Hematopoietic multipotent progenitor cell treated with erythropoietin and hydrocortisone succinate and interleukin-3 and kit ligand, for 8 days (in vitro differentiated cells): Measurements from ENCODE around the gene ELL.
A peak's percentile ranks its signal among the peaks of the same experiment; 100 is the strongest.

ENCODE experiments used
- DNase-seq: peaks from one replicate; pipeline ENCODE4 v3.0.0-alpha.2; 2015

ELL gene

GRCh38 chr19:18466354-18466753 lies 55.5 kb downstream of the ELL start:
- no peak for DNase-seq

GRCh38 chr19:18465964-18466339 lies 55.9 kb downstream of the ELL start:
- DNase-seq, result no peak

- no peak for DNase-seq
Observed at GRCh38 chr19:18465214-18465963, 56.5 kb downstream of the ELL start.

GRCh38 chr19:18464646-18465045 lies 57.2 kb downstream of the ELL start:
- DNase-seq, result no peak

GRCh38 chr19:18461471-18461870 lies 60.4 kb downstream of the ELL start:
- no peak for DNase-seq

- no peak for DNase-seq
Observed at GRCh38 chr19:18460900-18461299, 61.0 kb downstream of the ELL start.

- no peak for DNase-seq
Observed at GRCh38 chr19:18457483-18458331, 64.2 kb downstream of the ELL start.

- no peak for DNase-seq
Observed at GRCh38 chr19:18456974-18457373, 64.9 kb downstream of the ELL start.

- DNase-seq, result no peak
Observed at GRCh38 chr19:18456279-18456678, 65.6 kb downstream of the ELL start.

- no peak for DNase-seq
Observed at GRCh38 chr19:18453269-18454024, 68.4 kb downstream of the ELL start.

- DNase-seq, result no peak
Observed at GRCh38 chr19:18452386-18452785, 69.5 kb downstream of the ELL start.

GRCh38 chr19:18450931-18451836 lies 70.7 kb downstream of the ELL start:
- DNase-seq, result peak; percentile 75

GRCh38 chr19:18450021-18450930 lies 71.6 kb downstream of the ELL start:
- no peak for DNase-seq

- DNase-seq, result no peak
Observed at GRCh38 chr19:18449552-18449951, 72.3 kb downstream of the ELL start.

- DNase-seq, result no peak
Observed at GRCh38 chr19:18446811-18447359, 75.0 kb downstream of the ELL start.

GRCh38 chr19:18446145-18446810 lies 75.6 kb downstream of the ELL start:
- DNase-seq, result no peak

GRCh38 chr19:18445262-18445948 lies 76.5 kb downstream of the ELL start:
- DNase-seq, result no peak

GRCh38 chr19:18444513-18444912 lies 77.4 kb downstream of the ELL start:
- DNase-seq, result no peak

GRCh38 chr19:18443831-18444230 lies 78.0 kb downstream of the ELL start:
- no peak for DNase-seq

GRCh38 chr19:18443406-18443805 lies 78.5 kb downstream of the ELL start:
- no peak for DNase-seq
